Pancreas (tissue), 10 donors: Measurements from ENCODE around the gene TLR2. TPM values are rescaled to one million over a fixed set of nuclear protein-coding genes. Genes with fewer than 3 reads are reported as not detected.

Experiments used
- ATAC-seq, 4 donors: fragments of 200-7000 bp; cut with Tn5 transposase; one replicate each; pipeline versions ENCODE4 v1.8.0 to v1.9.1; 2020; ENCODE audit warnings: mild to moderate bottlenecking in 4 of 4, moderate library complexity in 4 of 4
- DNase-seq, 6 donors: peaks; one replicate each; pipeline ENCODE4 v3.0.0-alpha.2; 2020
- FAIRE-seq: peaks from 2 replicates; lab custom pipeline; 2012; peaks lifted over from hg19 to GRCh38; lab: Jason Lieb, UNC
- H3K27ac ChIP-seq, 4 donors: fragments of 200-600 bp; sonication (generic); 1 replicate in 3 of 4; 2 replicates in 1 of 4; pipeline versions ENCODE4 v1.5.0 to v1.8.0; 2020
- H3K27me3 ChIP-seq, 4 donors: fragments of 200-600 bp; one replicate each; pipeline ENCODE4 v1.8.0; 2021
- H3K36me3 ChIP-seq, 3 donors: fragments of 200-600 bp; sonication (generic) in 1 of 3; one replicate each; pipeline versions ENCODE4 v1.5.0 to v1.8.0; 2020 to 2021
- H3K4me1 ChIP-seq, 3 donors: fragments of 200-600 bp; one replicate each; pipeline ENCODE4 v1.8.0; 2021
- H3K4me3 ChIP-seq, 4 donors: fragments of 200-600 bp; sonication (generic) in 2 of 4; one replicate each; pipeline versions ENCODE4 v1.5.0 to v1.8.0; 2020 to 2021
- H3K9me3 ChIP-seq, 4 donors: fragments of 200-600 bp; one replicate each; pipeline ENCODE4 v1.8.0; 2021
- CTCF ChIP-seq, 4 donors: fragments of 200-600 bp; sonication (generic) in 3 of 4; IDR thresholded peaks; one replicate each; pipeline versions ENCODE4 v1.5.0 to v1.8.0; 2021; ENCODE audit warnings: antibody characterized with exemption in 4 of 4
- WGBS, 2 donors: extraction: QIAGEN DNeasy Blood & Tissue Kit; methylation state at CpG; one replicate each; pipeline ENCODE4 v1.1.7; 2013; 5-methylcytosine and 5-hydroxymethylcytosine counted together
- intact Hi-C, 3 donors: fragments of 100-400 bp; cut with DNase I; formaldehyde crosslinking; loops; one replicate each; pipeline versions ENCODE4 v1.11.1 to v1.14.2; 2022
- polyA plus RNA-seq, 2 donors: library from polyadenylated mRNA; stranded (reverse); fragments of 200-250 nt; gene quantifications; one replicate each; pipeline ENCODE4 v1.2.3, GENCODE V29; 2013
- total RNA-seq, 6 donors: library from RNA; stranded (reverse); fragmentation: NEBNext Ultra II Directional in 4 of 6; extraction: Animal tissue kit (Norgen Biotek cat#: 25700) in 4 of 6; gene quantifications; one replicate each; pipeline versions ENCODE4 v1.2.1 to v1.2.4, GENCODE V29; 2021 to 2023
- donor health status: healthy with polysubstance abuse.
- donor health status: DM: no; HTN: no; CAD: no; lungs with moderate emphysema.
- donor health status: DM: no; HTN: no; CAD: no.
- donor health status: control.
- donor health status: control.
- donor health status: Bipolar disorder and iron deficiency.
- donor health status: DM: yes; HTN: yes; CAD: no.
- donor health status: DM: no; HTN: no; CAD: no.
- donor health status: DM: no; HTN: no; CAD: no.
- donor health status: DM: yes; HTN: yes; CAD: no.

The TLR2 gene
- total and polyA plus RNA-seq, 8 donors, result 2.3 to 23.9 (median 3.5) TPM

GRCh38 chr4:153676486-153676885, 7.6 kb upstream of the TLR2 start:
- no peak for DNase-seq
- no peak overlapping the region for H3K4me3 ChIP-seq
- WGBS, 2 donors, result 69 to 75% methylated on average over 5 of the region's 5 CpGs
- FAIRE-seq, result no peak
- intact Hi-C loops, result no loop called here
- no peaks in the 10 kb centered on the region for H3K4me1 ChIP-seq
- H3K27ac ChIP-seq, result no peak overlapping the region
- no peak for ATAC-seq
- no peaks in the 10 kb centered on the region for H3K27me3 ChIP-seq
- H3K36me3 ChIP-seq, result no peaks in the 10 kb centered on the region
- no peak for TF ChIP-seq CTCF (IDR thresholded peaks at IDR 0.05)
- no peaks in the 10 kb centered on the region for H3K9me3 ChIP-seq

- DNase-seq (no peak), ATAC-seq (peak in 3 of 4 donors; percentile 8 to 85 (median 74)), FAIRE-seq (no peak)
- Histone ChIP-seq H3K4me3 (no peak overlapping the region), H3K27ac (no peak overlapping the region), H3K4me1 (no peaks in the 10 kb centered on the region), H3K36me3 (no peaks in the 10 kb centered on the region), H3K9me3 (no peaks in the 10 kb centered on the region), H3K27me3 (no peaks in the 10 kb centered on the region)
- intact Hi-C loops, result no loop called here
- WGBS, 2 donors, result 29 to 60% methylated on average over 1 of the region's 1 CpG
- no peak for TF ChIP-seq CTCF (IDR thresholded peaks at IDR 0.05)
Measured at GRCh38 chr4:153676984-153677383, 7.1 kb upstream of the TLR2 start.

- no peak for DNase-seq
Measured at GRCh38 chr4:153679486-153679885, 4.6 kb upstream of the TLR2 start.

GRCh38 chr4:153683763-153684181, 308 bp upstream of the TLR2 start:
- FAIRE-seq, result no peak
- Histone ChIP-seq H3K27me3 (no peaks in the 10 kb centered on the region), H3K9me3 (no peaks in the 10 kb centered on the region), H3K27ac (peak overlapping the region in 2 of 4 donors; percentile 55 to 63), H3K36me3 (peaks cover 0 to 8% (median 0%) of the 10 kb centered on the region in 3 donors), H3K4me3 (peak overlapping the region; percentile 53 to 77 (median 60)), H3K4me1 (peaks cover 0 to 6% (median 0%) of the 10 kb centered on the region in 3 donors)
- intact Hi-C loops, result no loop called here
- DNase-seq, result no peak
- 4 to 5% methylated on average over 27 of the region's 27 CpGs for WGBS, 2 donors
- ATAC-seq, result peak in 1 of 4 donors; percentile 34
- TF ChIP-seq CTCF (IDR thresholded peaks at IDR 0.05), result no peak

More at GRCh38 chr4:153679486-153679885, 4.6 kb upstream of the TLR2 start:
- FAIRE-seq (no peak), ATAC-seq (no peak)
- no peaks in the 10 kb centered on the region for H3K36me3 ChIP-seq
- H3K27ac ChIP-seq, result no peak overlapping the region
- WGBS, 2 donors, result 65 to 70% methylated on average over 6 of the region's 6 CpGs
- H3K9me3 ChIP-seq, result no peaks in the 10 kb centered on the region
- no peak for TF ChIP-seq CTCF (IDR thresholded peaks at IDR 0.05)
- H3K27me3 ChIP-seq, result no peaks in the 10 kb centered on the region
- H3K4me3 ChIP-seq, result no peak overlapping the region
- intact Hi-C loops, result no loop called here
- no peaks in the 10 kb centered on the region for H3K4me1 ChIP-seq

GRCh38 chr4:153684971-153685371, 891 bp downstream of the TLR2 start:
- H3K36me3 ChIP-seq, result peaks cover 0 to 8% (median 0%) of the 10 kb centered on the region in 3 donors
- H3K4me1 ChIP-seq, result peaks cover 0 to 6% (median 0%) of the 10 kb centered on the region in 3 donors
- DNase-seq, result peak in 1 of 6 donors; percentile 43
- intact Hi-C loops, result no loop called here
- 15% methylated on average over 9 of the region's 9 CpGs for WGBS, 2 donors
- H3K4me3 ChIP-seq, result peak overlapping the region; percentile 53 to 77 (median 60)
- H3K27me3 ChIP-seq, result no peaks in the 10 kb centered on the region
- peak in 1 of 4 donors; percentile 61 for ATAC-seq
- no peak for FAIRE-seq
- peak overlapping the region in 2 of 4 donors; percentile 55 to 63 for H3K27ac ChIP-seq
- H3K9me3 ChIP-seq, result no peaks in the 10 kb centered on the region
- TF ChIP-seq CTCF (IDR thresholded peaks at IDR 0.05), result no peak
